Measurements from ENCODE around the gene PABPN1.
"Not testable (repeated sequence)": the region's sequence is repeated elsewhere in the genome, so short reads cannot be mapped to it uniquely, and the experiment has no call there.

Gene PABPN1

DNA sequence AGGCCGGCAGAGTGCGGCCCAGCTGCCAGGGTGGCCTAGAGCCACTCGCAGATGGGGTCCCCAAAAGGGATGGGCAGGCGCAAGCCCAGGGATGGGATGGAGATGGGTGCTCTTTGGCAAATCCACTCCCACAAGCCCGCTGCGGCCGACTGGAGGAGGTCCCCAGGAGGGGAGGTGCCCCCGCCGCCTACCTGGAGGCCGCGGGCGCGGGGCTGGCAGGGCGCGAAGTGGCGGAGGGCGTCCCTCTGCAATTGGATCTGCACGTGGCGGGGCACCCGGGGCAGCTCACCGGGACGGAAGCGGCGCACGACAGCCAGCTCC is 19.3 kb upstream of the PABPN1 start:
- DNase-seq = no peak

GRCh38 chr14:23302290-23303225 is 18.7 kb upstream of the PABPN1 start, which contains the start of gene PPP1R3E:
Gene PPP1R3E, minus strand, starts transcription at chr14:23302859. Its CDS starts 283 bp downstream, at chr14:23302576.
- peak in 1 of 2 donors; percentile 42 for DNase-seq

DNA sequence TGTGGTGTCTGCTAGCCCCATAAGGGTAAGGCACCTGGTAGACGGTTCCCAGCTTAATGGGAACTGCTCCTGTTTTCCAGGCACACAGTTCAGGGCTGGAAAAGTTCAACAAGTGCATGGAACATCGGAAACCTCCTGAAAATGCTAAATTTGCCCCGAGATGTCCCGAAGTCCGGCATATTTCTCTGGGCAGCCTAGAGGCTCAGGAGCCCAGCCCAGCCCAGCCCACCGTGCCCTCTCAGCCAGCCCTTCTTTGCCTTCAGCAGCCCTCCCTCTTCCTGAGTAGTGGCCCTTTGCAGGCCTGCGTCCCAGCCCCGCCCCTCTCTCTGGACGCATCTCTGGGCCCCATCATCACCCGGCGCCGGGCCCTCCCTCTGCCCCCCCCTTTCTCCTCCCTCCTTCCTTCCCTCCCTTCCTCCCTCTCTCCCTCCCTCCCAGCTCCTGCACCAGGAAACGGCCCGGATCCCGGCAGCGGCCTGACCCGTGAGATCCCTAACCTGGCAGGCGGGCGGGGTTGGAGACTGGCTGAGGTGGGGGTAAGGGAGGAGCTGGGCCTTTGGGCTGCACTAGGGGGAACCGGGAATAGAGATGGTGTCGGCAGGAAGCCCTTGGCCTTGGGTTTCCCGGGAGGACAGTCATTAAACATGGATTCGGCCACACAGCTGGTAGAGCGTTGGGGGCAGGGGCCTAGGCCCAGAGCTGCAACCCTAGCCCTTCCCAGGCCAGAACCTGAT is 14.7 kb upstream of the PABPN1 start, which contains the start of gene BCL2L2:
BCL2L2 (plus strand) TSS at position 422 of the 734 bp plus-strand sequence. CDS start 935 bp downstream, outside the sequence.
- peak; percentile 58 to 68 for DNase-seq

DNA sequence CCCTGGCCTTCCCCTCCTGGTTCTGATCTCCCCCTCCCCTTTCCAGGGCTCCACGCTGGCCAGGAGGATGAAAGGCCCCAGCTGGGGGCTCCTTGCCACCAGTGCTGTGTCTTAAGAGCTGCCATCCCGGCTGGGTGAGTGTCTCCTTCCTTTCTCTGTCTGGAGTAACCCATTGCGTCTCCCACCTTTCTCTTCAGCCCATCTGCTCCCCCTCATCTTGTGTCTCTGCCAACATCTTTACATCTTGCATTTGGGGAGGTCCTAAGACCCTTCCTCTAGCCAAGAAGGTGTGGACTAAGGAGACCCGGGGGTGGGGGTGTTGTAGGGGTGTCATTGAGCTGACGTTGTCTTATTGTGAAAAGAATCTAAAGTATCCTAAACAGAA is 14.1 kb upstream of the PABPN1 start:
- no peak for DNase-seq

- DNase-seq = peak; percentile 35 to 60
Measured at GRCh38 chr14:23307687-23308644, 13.3 kb upstream of the PABPN1 start.

DNA sequence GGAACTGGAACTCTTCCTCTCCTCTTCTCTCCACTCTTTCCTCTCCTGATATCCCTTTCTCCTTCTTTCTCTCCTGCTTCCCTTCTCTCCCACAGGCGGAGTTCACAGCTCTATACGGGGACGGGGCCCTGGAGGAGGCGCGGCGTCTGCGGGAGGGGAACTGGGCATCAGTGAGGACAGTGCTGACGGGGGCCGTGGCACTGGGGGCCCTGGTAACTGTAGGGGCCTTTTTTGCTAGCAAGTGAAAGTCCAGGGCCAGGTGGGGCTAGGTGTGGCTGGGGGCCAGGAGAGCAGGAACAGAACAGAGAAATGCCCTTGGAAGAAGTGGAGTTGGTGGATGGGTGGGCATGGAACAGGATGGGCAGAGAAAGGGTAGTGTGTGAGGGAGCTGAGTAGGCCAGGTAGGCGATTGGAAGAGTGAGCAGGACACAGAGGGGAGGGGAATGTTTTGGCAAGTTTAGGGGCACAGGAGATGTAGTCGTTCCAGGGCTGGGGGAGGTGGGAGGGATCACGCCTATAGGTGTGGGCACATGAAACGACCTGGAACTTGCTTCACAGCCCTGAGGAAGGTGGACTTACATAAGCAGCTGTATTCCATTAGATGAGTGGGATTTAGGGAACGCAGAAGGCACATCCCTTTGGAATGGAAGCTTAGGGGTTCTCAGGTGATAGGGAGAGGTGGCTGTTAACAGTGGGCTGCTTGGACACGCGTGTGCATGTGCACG is 12.4 kb upstream of the PABPN1 start:
- no peak for DNase-seq

- no peak for DNase-seq
Measured at GRCh38 chr14:23310546-23310945, 10.7 kb upstream of the PABPN1 start.

GRCh38 chr14:23316300-23316699 is 5.0 kb upstream of the PABPN1 start:
- no peak for DNase-seq

- DNase-seq = no peak
Measured at GRCh38 chr14:23319746-23320583, 1.3 kb upstream of the PABPN1 start.

- peak in 1 of 2 donors; percentile 20 for DNase-seq
Measured at GRCh38 chr14:23321572-23322547, 603 bp downstream of the PABPN1 start.

DNA sequence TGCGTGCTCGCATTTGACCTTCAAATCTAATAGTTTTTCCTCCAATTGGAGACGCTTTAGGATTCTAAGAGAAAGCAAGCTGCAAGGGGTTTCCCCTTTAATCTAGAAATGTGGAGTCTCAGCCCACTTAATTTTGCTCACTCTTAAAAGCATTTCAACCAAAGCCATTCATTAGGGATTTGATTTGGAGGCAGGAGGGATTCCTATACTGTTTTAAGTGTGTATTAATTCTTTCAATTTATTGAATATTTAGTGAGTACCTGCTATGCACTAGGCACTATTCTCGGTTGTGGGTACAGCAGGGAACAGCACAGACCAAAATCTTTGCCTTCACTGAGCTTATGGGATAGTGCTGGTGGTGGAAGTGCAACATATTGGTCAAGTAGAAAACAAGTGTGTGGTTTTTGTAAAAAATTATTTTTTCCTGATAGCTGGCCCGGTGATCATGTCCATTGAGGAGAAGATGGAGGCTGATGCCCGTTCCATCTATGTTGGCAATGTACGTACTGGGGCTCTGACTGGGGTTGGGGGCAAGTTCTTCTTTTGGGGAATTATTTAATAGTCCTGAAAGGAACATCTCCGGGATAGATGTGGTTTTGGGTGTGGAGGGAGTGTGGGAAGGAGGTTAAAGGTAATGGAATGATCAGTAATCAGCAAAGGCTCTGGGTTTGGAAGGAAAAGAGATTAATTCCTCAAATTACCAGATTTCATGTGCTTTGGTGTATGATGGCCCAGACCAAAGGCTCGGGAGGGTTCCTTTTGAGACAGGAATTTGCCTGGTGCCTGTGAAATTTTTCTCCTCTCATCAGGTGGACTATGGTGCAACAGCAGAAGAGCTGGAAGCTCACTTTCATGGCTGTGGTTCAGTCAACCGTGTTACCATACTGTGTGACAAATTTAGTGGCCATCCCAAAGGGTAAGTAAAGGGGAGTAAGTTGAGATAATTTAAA is 1.6 kb downstream of the PABPN1 start:
- DNase-seq = no peak

GRCh38 chr14:23323838-23324454 is 2.7 kb downstream of the PABPN1 start:
- DNase-seq = no peak

- no peak for DNase-seq
Measured at GRCh38 chr14:23324455-23324846, 3.2 kb downstream of the PABPN1 start.

DNA sequence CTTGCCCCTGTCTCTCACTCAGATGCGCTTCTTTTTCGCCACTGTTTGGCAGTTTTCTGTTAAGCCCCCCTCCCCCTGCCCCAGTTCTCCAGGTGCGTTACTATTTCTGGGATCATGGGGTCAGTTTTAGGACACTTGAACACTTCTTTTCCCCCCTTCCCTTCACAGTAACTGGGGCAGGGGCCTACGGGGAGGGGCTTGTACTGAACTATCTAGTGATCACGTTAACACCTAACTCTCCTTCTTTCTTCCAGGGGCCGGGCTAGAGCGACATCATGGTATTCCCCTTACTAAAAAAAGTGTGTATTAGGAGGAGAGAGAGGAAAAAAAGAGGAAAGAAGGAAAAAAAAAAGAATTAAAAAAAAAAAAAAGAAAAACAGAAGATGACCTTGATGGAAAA is 3.7 kb downstream of the PABPN1 start:
- DNase-seq = no peak

DNA sequence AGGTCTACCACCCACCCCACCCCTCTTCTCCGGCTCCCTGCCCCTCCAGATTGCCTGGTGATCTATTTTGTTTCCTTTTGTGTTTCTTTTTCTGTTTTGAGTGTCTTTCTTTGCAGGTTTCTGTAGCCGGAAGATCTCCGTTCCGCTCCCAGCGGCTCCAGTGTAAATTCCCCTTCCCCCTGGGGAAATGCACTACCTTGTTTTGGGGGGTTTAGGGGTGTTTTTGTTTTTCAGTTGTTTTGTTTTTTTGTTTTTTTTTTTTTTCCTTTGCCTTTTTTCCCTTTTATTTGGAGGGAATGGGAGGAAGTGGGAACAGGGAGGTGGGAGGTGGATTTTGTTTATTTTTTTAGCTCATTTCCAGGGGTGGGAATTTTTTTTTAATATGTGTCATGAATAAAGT is 4.5 kb downstream of the PABPN1 start:
- not testable (repeated sequence) for DNase-seq

GRCh38 chr14:23326491-23327332 is 5.5 kb downstream of the PABPN1 start:
- DNase-seq = no peak

All from inflammatory macrophage treated with lipopolysaccharide for 1 hour (primary cell).